Right lobe of liver (tissue), 4 donors: Measurements from ENCODE around the gene TFF2.

ENCODE experiments used
- CTCF ChIP-seq, 4 donors: fragments of 200-600 bp in 3 of 4; fragments of 450-650 bp in 1 of 4; IDR thresholded peaks; one replicate each; pipeline versions ENCODE4 v1.5.1 to v1.8.0; 2016 to 2022; ENCODE audit warnings: antibody characterized with exemption in 4 of 4, mild to moderate bottlenecking in 2 of 4
- POLR2A ChIP-seq: fragments of 450-650 bp; IDR thresholded peaks from one replicate; pipeline ENCODE4 v1.6.1; 2017; ENCODE audit warnings: antibody characterized with exemption, mild to moderate bottlenecking
- donor health status: DM: no; HTN: no; CAD: no.
- donor health status: DM: no; HTN: no; CAD: no.
- donor health status: DM: no; HTN: yes; CAD: no.

GRCh38 chr21:42341776-42342542 lies 8.8 kb downstream of the TFF2 start:
- TF ChIP-seq CTCF (IDR thresholded peaks at IDR 0.05) (no peak), POLR2A (no peak)
